ENCODE measurements around the gene APOB. TPM values are rescaled to one million over a fixed set of nuclear protein-coding genes. Genes with fewer than 3 reads are reported as not detected.
A peak's percentile ranks its signal among the peaks of the same experiment; 100 is the strongest.

The APOB gene
- total and polyA plus RNA-seq, 2 of the 13 experiments (the other 11 are each of a cell fraction or from before 2014, with no cell fraction given): 1,569 to 2,515 TPM

GRCh38 chr2:21042708-21042957, 1.2 kb downstream of the APOB start (continued):
- TF ChIP-seq, protein P1, sequence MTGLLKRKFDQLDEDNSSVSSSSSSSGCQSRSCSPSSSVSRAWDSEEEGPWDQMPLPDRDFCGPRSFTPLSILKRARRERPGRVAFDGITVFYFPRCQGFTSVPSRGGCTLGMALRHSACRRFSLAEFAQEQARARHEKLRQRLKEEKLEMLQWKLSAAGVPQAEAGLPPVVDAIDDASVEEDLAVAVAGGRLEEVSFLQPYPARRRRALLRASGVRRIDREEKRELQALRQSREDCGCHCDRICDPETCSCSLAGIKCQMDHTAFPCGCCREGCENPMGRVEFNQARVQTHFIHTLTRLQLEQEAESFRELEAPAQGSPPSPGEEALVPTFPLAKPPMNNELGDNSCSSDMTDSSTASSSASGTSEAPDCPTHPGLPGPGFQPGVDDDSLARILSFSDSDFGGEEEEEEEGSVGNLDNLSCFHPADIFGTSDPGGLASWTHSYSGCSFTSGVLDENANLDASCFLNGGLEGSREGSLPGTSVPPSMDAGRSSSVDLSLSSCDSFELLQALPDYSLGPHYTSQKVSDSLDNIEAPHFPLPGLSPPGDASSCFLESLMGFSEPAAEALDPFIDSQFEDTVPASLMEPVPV (CRISPR knock-in tag; IDR thresholded peaks at IDR 0.05): 0 out of 2 replicates have a peak, but pooled peaks have one; percentile 24
- TF ChIP-seq PAF1 (CRISPR knock-in tag; IDR thresholded peaks at IDR 0.05) (no peak), CHD2 (IDR thresholded peaks at IDR 0.05; ENCODE audit: low read depth, low read length) (no peak), MLLT10 (CRISPR knock-in tag; IDR thresholded peaks at IDR 0.05) (peak; percentile 91; the same call in 1 of the 2 replicates), MBD4 (IDR thresholded peaks at IDR 0.05; ENCODE audit: borderline replicate concordance, low read length) (0 out of 2 replicates have a peak, but pooled peaks have one; percentile 21), PBX2 (CRISPR knock-in tag; IDR thresholded peaks at IDR 0.05) (0 out of 2 replicates have a peak, but pooled peaks have one; percentile 9)

DNA sequence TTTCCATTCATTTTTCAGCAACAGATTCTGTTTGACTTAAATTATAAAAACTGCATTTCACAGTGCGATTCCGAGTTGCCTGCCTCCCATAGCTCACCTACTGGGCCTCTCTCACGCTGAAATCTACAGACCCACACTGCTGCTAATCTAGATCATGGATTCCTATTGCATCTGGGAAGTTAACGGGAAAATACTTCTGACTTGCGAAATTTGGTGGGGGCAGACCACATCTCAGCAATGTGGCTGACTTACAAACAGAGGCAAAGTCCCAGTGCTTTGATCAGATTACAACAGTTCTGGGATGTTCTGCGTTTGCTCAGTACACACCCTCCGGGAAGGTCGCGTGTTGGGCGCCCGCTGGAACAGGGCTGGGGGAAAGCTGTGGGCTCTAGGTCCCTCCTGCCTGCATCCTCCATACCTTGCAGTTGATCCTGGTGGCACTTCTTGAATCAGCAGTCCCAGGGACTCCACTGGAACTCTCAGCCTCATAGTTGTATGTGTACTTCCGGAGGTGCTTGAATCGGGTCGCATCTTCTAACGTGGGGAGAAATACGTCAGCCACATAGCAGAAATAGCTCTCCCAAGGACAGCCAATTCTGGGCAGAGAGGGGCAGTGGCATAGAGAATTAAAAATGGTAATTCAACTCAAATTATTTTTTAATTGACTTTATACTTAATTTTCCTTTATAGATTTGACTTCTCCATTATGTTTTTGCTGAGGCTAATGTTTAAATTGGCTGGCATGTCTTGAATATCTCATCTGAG, 1.7 kb downstream of the APOB start:
- in situ Hi-C loops (cut with HindIII; ENCODE audit: extremely low pct_ligation_motif_present, low pct_unique_long_range_greater_than_20kb): loop anchor here (5.0 kb wide), 1 partner anchor 75 kb away; no protein-coding TSS in a partner anchor
- H3K27ac ChIP-seq (ENCODE audit: extremely low read length, insufficient read depth, low read length): peak overlapping the region; percentile 99
- TSS peak; percentile 35 for BruUV-seq (replicated peaks)
- H3K4me2 ChIP-seq (ENCODE audit: low read depth, low read length): peak overlapping the region; percentile 93
- H4K20me1 ChIP-seq (ENCODE audit: insufficient read depth, low read length): peaks cover 62% of the 10 kb centered on the region
- ATAC-seq (peak; percentile 40), FAIRE-seq (peak; percentile 56), DNase-seq (ENCODE audit: low spot score) (peak; percentile 92)
- H3K27me3 ChIP-seq (ENCODE audit: control insufficient read depth in 1 of 2, insufficient read depth in 2 of 2, low read length in 2 of 2): no peaks in the 10 kb centered on the region; a peak in 1 of 5 replicates
- WGBS (ENCODE audit: low lambda C conversion rate): 1% methylated on average over 16 of the region's 16 CpGs
- peaks cover 31 to 59% of the 10 kb centered on the region in 2 experiments for H3K36me3 ChIP-seq (replicated peaks in 1 of 2; ENCODE audit: control insufficient read depth in 1 of 2, insufficient read depth in 2 of 2, low read length in 2 of 2)
- no peak overlapping the region for H2AFZ ChIP-seq (ENCODE audit: low read length)
- peak overlapping the region; percentile 98 for H3K9ac ChIP-seq (ENCODE audit: insufficient read depth, low read depth, low read length)
- no peaks in the 10 kb centered on the region for H3K9me3 ChIP-seq (ENCODE audit: low read length)
- peaks cover 76% of the 10 kb centered on the region for H3K4me1 ChIP-seq (ENCODE audit: insufficient read depth, low read length)
- peaks cover 80% of the 10 kb centered on the region for H3K79me2 ChIP-seq (ENCODE audit: insufficient read depth, low read length)
- H3K4me3 ChIP-seq (replicated peaks in 1 of 3; ENCODE audit: insufficient read depth in 1 of 3, low read depth in 2 of 3, low read length in 3 of 3): peak overlapping the region; percentile 88 to 96 (median 91)
- intact Hi-C loops (cut with micrococcal nuclease; ENCODE audit: unreplicated experiment): no loop called here
- POLR2A ChIA-PET: interaction anchor here (0.8 to 13.2 kb wide), 26 partner anchors 9 to 123 kb away, joined by 3 to 317 read pairs (median 6); partner anchors contain the start of gene TDRD15
- CTCF ChIA-PET (ENCODE audit: low intra/inter-chr PET ratio, low total read pairs): interaction anchor here (1.4 to 4.7 kb wide), 4 partner anchors 14 to 123 kb away, joined by 6 to 92 read pairs (median 14); no protein-coding TSS in a partner anchor
- TF ChIP-seq ZNF556 (CRISPR knock-in tag; IDR thresholded peaks at IDR 0.05; ENCODE audit: borderline replicate concordance) (peak; percentile 88), ZNF790 (CRISPR knock-in tag; IDR thresholded peaks at IDR 0.05; ENCODE audit: borderline replicate concordance) (no peak), ARNTL (CRISPR knock-in tag; IDR thresholded peaks at IDR 0.05) (peak; percentile 87), ZNF335 (CRISPR knock-in tag; IDR thresholded peaks at IDR 0.05) (0 out of 2 replicates have a peak, but pooled peaks have one; percentile 44), ZNF652 (CRISPR knock-in tag; IDR thresholded peaks at IDR 0.05; ENCODE audit: borderline replicate concordance, low read depth) (no peak), TAF15 (IDR thresholded peaks at IDR 0.05; ENCODE audit: low read depth, low read length, poor library complexity, severe bottlenecking) (no peak), PCBP2 (optimal IDR thresholded peaks at IDR 0.05; ENCODE audit: low read depth, low read length, poor library complexity, severe bottlenecking) (no peak), PBX2 (CRISPR knock-in tag; IDR thresholded peaks at IDR 0.05) (no peak), LCORL (IDR thresholded peaks at IDR 0.05) (no peak), LCORL (CRISPR knock-in tag; IDR thresholded peaks at IDR 0.05) (peak; percentile 72), ZNF530 (CRISPR knock-in tag; IDR thresholded peaks at IDR 0.05; ENCODE audit: low read depth) (no peak)
- TF ChIP-seq, protein P2, sequence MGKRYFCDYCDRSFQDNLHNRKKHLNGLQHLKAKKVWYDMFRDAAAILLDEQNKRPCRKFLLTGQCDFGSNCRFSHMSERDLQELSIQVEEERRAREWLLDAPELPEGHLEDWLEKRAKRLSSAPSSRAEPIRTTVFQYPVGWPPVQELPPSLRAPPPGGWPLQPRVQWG (CRISPR knock-in tag; IDR thresholded peaks at IDR 0.05; ENCODE audit: borderline replicate concordance, low read depth): no peak

Data from HepG2 (cell line).